Fibroblast of villous mesenchyme (primary cell): Measurements from ENCODE around the gene WDR77. TPM values are rescaled to one million over a fixed set of nuclear protein-coding genes. Genes with fewer than 3 reads are reported as not detected.

Source experiments
- DNase-seq: peaks from one replicate; pipeline ENCODE4 v3.0.0-alpha.2; 2010; ENCODE audit warnings: low read depth
- H3K4me3 ChIP-seq: 2 replicates; pipeline ENCODE4 v1.5.1; 2011; ENCODE audit warnings: low read depth, mild to moderate bottlenecking, low read length
- total RNA-seq: library from RNA; depleted of rRNA; stranded (reverse); fragments of >200 nt; gene quantifications from 2 replicates; pipeline ENCODE4 v1.2.3, GENCODE V29; 2012
- TF ChIP-seq, protein P1 (sequence below): IDR thresholded peaks from 2 replicates; pipeline ENCODE4 v1.5.1; 2012; ENCODE audit warnings: low read depth, mild to moderate bottlenecking, low read length; ENCODE audit not compliant: insufficient read depth

The WDR77 gene
- total RNA-seq, 1 donor, result 59.2 TPM

DNA sequence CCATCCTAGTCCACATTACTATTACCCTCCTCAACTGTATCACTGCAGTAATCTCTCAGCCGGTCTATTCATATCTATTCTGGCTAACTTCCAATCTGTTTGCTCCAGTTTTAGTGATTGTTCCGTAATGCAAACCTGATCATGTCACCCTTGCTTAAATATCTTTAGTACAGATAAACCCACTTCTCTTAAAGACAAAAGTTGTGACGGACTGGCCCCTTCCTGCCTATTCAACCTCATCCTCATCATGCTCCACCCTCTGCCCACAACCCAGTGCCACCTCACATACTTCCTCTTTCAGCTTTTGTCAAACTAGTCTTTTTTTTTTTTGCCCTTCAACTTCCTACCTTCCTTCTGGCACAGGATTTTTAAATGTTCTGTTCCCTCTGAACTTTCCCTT, 22.0 kb upstream of the WDR77 start:
- DNase-seq, result no peak
- TF ChIP-seq, protein P1, sequence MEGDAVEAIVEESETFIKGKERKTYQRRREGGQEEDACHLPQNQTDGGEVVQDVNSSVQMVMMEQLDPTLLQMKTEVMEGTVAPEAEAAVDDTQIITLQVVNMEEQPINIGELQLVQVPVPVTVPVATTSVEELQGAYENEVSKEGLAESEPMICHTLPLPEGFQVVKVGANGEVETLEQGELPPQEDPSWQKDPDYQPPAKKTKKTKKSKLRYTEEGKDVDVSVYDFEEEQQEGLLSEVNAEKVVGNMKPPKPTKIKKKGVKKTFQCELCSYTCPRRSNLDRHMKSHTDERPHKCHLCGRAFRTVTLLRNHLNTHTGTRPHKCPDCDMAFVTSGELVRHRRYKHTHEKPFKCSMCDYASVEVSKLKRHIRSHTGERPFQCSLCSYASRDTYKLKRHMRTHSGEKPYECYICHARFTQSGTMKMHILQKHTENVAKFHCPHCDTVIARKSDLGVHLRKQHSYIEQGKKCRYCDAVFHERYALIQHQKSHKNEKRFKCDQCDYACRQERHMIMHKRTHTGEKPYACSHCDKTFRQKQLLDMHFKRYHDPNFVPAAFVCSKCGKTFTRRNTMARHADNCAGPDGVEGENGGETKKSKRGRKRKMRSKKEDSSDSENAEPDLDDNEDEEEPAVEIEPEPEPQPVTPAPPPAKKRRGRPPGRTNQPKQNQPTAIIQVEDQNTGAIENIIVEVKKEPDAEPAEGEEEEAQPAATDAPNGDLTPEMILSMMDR, result no peak

DNA sequence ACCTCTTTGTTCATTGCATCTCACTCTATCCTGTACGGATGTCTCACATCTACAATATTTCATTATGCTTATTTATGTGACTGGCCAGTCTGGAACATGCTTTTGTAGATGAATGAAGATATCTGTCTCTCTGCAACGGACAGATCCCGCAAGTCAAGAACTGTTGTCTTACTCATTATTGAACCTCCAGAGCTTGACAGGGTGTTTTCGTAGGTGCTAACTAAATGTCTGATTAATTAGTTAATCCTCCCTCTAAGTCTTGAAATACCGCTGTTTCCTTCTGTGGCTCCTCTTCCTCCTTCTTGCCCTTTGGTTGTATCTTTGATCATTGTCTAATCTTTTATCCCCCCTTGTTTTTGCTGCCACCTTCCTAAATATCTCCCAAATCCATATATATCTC, 21.5 kb upstream of the WDR77 start:
- no peak for DNase-seq
- TF ChIP-seq, protein P1, result no peak
- no peak overlapping the region for H3K4me3 ChIP-seq

More for the DNA sequence above, 22.0 kb upstream of the WDR77 start:
- no peak overlapping the region for H3K4me3 ChIP-seq

DNA sequence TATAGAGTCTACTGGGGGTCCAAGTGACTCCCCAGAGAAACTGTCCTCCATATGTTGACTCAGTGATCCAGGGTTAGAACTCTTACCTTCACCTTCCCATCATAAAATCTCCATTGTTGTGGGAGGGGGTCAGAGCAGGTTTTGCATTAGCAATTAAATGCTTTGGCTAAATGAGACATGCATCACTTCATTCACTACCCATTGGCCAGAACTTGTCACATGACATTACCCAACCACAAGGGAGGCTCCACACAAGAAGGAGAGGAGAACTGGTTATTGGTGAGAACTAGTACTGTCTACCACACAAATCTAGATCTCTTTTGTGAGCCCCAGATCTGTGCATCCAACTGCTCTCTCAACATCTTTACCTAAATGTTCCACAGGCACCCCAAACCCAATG, 20.5 kb upstream of the WDR77 start:
- H3K4me3 ChIP-seq, result no peak overlapping the region
- TF ChIP-seq, protein P1, result no peak
- DNase-seq, result no peak

DNA sequence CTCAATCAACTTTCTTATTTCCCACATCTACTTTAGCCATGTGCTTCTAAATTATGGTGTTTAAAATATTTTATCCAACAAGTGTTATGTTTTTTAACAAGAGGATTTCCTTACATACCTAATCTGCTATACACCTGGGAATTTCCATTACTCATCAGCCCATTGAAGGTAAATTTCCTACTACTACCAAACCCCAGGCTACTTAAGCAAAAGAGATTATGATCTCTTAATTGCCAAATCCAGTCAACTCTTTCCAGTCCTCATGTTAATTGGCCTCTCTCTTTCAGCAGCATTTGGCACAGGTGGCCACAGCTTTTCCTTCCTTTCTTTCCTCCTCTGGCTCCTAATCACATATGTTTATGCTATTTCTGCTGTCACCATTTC, 19.7 kb upstream of the WDR77 start:
- H3K4me3 ChIP-seq, result no peak overlapping the region
- TF ChIP-seq, protein P1, result no peak
- DNase-seq, result no peak

DNA sequence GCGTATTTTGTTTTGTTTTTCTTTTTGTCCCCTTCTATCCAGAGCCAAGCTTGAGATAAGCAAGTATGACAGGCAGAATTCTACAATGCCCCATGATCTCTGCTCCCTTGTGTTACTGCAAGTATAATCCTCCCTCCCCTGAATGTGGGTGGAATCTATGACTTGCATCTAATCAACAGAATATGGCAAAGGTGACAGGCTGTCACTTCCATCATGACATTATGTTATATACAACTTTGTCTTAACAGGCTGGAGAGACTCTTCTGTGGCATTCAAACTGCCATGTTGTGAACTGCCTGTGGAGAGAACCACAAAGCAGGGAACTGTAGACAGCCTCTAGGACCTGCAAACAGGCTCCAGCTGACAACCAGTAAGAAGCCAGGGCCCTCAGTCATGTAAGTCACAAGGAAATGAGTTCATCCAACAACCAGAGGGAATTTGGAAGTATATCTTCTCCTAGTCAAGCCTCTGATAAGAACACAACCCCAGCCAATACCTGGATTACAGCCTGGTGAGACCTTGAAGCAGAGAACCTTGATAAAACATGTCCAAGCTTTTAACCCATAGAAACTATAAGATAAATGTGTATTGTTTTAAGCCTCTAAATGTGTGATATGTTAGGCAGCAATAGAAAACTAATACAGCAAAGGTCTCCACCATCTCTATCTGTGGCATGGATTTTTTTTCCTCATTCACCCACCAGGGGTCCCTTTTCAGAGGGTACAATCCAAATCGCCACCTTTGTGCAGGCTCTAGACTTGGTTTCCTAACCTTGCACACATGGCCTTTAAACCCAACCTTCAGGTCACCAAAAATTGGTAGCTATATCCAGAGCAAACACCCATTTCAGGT, 19.0 kb upstream of the WDR77 start:
- TF ChIP-seq, protein P1, result no peak
- no peak for DNase-seq
- no peak overlapping the region for H3K4me3 ChIP-seq

DNA sequence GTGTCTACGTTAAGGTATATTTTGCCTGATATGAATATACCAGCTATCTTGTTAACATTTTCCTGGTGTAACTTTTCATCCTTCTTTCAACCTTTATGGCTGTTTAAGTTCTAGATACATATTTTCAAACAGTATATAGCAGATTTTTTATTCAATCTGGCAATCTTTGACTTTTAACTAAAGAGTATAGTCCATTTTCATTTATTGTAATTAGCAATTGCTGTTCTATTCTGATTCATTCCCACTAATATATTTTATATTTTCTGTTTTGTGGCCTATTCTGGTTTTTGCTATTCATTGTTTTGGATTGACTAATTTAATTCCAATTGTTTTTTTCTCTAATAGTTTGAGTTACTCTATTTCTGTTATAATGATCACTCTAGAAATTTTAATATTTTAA, 17.4 kb upstream of the WDR77 start:
- H3K4me3 ChIP-seq, result no peak overlapping the region
- no peak for DNase-seq
- TF ChIP-seq, protein P1, result no peak

DNA sequence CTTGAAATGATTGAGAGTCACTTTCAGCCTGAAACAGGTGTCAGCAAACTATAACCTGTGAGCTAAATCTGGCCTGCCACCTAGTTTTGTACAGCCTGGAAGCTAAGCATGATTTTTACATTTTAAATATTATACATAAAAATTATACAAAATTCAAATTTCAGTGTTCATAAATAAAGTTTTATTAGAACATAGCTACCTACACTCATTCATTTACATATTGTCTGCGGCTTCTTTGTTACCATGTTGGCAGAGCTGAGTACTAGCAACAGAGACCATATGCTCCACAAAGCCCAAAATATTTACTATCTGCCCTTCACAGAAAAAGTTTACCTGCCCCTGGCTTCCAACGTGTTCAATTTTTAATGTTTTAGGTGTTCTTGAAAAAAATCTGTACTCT, 16.7 kb upstream of the WDR77 start:
- TF ChIP-seq, protein P1, result no peak
- DNase-seq, result no peak
- H3K4me3 ChIP-seq, result no peak overlapping the region
